ENCODE results near the gene NTPCR. TPM values are rescaled to one million over a fixed set of nuclear protein-coding genes. Genes with fewer than 3 reads are reported as not detected.

The NTPCR gene
- total RNA-seq, 4 donors from 2014 or later = 18.5 to 32.9 (median 25.1) TPM

- DNase-seq (ENCODE audit: low spot score) = no peak
- no peak for ATAC-seq (ENCODE audit: low FRiP score)
- no peak for TF ChIP-seq CTCF (IDR thresholded peaks at IDR 0.05)
Measured at GRCh38 chr1:232978091-232978634, 27.8 kb downstream of the NTPCR start.

- DNase-seq (ENCODE audit: low spot score) (no peak), ATAC-seq (ENCODE audit: low FRiP score) (no peak)
- TF ChIP-seq CTCF (IDR thresholded peaks at IDR 0.05) = no peak
Measured at GRCh38 chr1:232978815-232979214, 28.4 kb downstream of the NTPCR start.

- DNase-seq (ENCODE audit: low spot score) (no peak), ATAC-seq (ENCODE audit: low FRiP score) (no peak)
- no peak for TF ChIP-seq CTCF (IDR thresholded peaks at IDR 0.05)
Measured at GRCh38 chr1:232979558-232979957, 29.1 kb downstream of the NTPCR start.

- TF ChIP-seq CTCF (IDR thresholded peaks at IDR 0.05) = no peak
- ATAC-seq (ENCODE audit: low FRiP score) (no peak), DNase-seq (ENCODE audit: low spot score) (no peak)
Measured at GRCh38 chr1:232980355-232980978, 30.1 kb downstream of the NTPCR start.

- ATAC-seq (ENCODE audit: low FRiP score) = no peak
- TF ChIP-seq CTCF (IDR thresholded peaks at IDR 0.05) = no peak
- DNase-seq (ENCODE audit: low spot score) = no peak
Measured at GRCh38 chr1:232980986-232981560, 30.7 kb downstream of the NTPCR start.

GRCh38 chr1:232982238-232982944 lies 32.0 kb downstream of the NTPCR start:
- no peak for ATAC-seq (ENCODE audit: low FRiP score)
- no peak for DNase-seq (ENCODE audit: low spot score)
- no peak for TF ChIP-seq CTCF (IDR thresholded peaks at IDR 0.05)
